OCI-LY3 (cell line): ENCODE data around the gene PLA2G1B.

Source experiments
- H2AFZ ChIP-seq: fragments of 200-600, 300-600 bp; shearing (Covaris generic); 2 replicates; pipeline ENCODE4 v1.6.0; 2014; ENCODE audit warnings: antibody characterized with exemption, low read depth, low read length
- H3K27ac ChIP-seq: fragments of 200-600, 300-600 bp; sonication (generic); 2 replicates; pipeline ENCODE4 v1.5.1; 2014; ENCODE audit warnings: mild to moderate bottlenecking, low read length, moderate library complexity, mixed read lengths
- H3K27me3 ChIP-seq: fragments of 200-600, 300-600 bp; sonication (generic); 2 replicates; pipeline ENCODE4 v1.6.1; 2014; ENCODE audit warnings: low read depth, low read length, mixed read lengths
- H3K36me3 ChIP-seq: fragments of 200-600, 300-600 bp; sonication (generic); replicated peaks from 2 replicates; pipeline ENCODE3; 2014; ENCODE audit warnings: low read depth, low read length, mixed read lengths
- H3K4me1 ChIP-seq: fragments of 300-600, 200-600 bp; sonication (generic); 2 replicates; pipeline ENCODE4 v1.6.1; 2014; ENCODE audit warnings: low read length, mixed read lengths
- H3K4me2 ChIP-seq: fragments of 200-600, 300-600 bp; sonication (generic); 2 replicates; pipeline ENCODE4 v1.6.1; 2014; ENCODE audit warnings: low read length, mixed read lengths
- H3K4me3 ChIP-seq: fragments of 300-600, 200-600 bp; sonication (generic); 2 replicates; pipeline ENCODE4 v1.5.1; 2014; ENCODE audit warnings: antibody characterized with exemption, mild to moderate bottlenecking, low read length, moderate library complexity
- H3K79me2 ChIP-seq: fragments of 300-600, 200-600 bp; shearing (Covaris generic); 2 replicates; pipeline ENCODE4 v1.6.1; 2014; ENCODE audit warnings: mild to moderate bottlenecking, low read length, mixed read lengths
- H3K9ac ChIP-seq: fragments of 300-600, 200-600 bp; shearing (Covaris generic); 2 replicates; pipeline ENCODE4 v1.6.0; 2014; ENCODE audit warnings: mild to moderate bottlenecking, low read length, moderate library complexity
- H3K9me3 ChIP-seq: fragments of 200-600, 300-600 bp; shearing (Covaris generic); 2 replicates; pipeline ENCODE4 v1.6.1; 2014; ENCODE audit warnings: low read length, mixed read lengths; ENCODE audit not compliant: insufficient read depth
- H4K20me1 ChIP-seq: fragments of 200-600, 300-600 bp; sonication (generic); 2 replicates; pipeline ENCODE4 v1.6.1; 2016; ENCODE audit warnings: low read length, mixed read lengths; ENCODE audit not compliant: insufficient read depth
- EZH2phosphoT487 ChIP-seq: fragments of 200-600 bp; shearing (Covaris generic); IDR thresholded peaks from 2 replicates; pipeline ENCODE4 v1.6.1; 2018; ENCODE audit warnings: antibody characterized with exemption, mixed run types, low read depth
- TF ChIP-seq, protein P1 (sequence below): fragments of 200-600, 300-600 bp; sonication (generic); IDR thresholded peaks from 2 replicates; pipeline ENCODE4 v1.5.1; 2014; ENCODE audit warnings: antibody characterized with exemption, low read length, low read depth

The PLA2G1B gene

DNA sequence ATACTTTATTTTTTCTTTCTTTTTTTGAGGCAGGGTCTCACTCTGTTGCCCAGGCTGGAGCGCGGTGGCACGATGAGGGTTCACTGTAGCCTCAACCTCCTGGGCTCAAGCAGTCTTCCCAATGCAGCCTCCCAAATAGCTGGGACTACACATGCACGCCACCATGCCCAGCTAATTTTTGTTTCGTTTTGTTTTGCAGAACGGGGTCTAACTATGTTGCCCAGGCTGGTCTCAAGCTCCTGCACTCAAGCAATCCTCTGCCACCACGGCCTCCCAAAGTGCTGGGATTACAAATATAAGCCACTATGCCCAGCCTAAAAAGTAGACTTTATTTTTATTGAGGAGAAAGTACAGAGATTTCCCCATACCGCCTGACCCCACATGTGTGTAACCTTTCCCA lies 46.1 kb upstream of the PLA2G1B start:
- TF ChIP-seq, protein P1, sequence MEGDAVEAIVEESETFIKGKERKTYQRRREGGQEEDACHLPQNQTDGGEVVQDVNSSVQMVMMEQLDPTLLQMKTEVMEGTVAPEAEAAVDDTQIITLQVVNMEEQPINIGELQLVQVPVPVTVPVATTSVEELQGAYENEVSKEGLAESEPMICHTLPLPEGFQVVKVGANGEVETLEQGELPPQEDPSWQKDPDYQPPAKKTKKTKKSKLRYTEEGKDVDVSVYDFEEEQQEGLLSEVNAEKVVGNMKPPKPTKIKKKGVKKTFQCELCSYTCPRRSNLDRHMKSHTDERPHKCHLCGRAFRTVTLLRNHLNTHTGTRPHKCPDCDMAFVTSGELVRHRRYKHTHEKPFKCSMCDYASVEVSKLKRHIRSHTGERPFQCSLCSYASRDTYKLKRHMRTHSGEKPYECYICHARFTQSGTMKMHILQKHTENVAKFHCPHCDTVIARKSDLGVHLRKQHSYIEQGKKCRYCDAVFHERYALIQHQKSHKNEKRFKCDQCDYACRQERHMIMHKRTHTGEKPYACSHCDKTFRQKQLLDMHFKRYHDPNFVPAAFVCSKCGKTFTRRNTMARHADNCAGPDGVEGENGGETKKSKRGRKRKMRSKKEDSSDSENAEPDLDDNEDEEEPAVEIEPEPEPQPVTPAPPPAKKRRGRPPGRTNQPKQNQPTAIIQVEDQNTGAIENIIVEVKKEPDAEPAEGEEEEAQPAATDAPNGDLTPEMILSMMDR: no peak
- TF ChIP-seq EZH2phosphoT487: no peak
- H3K4me2 ChIP-seq: no peak overlapping the region

DNA sequence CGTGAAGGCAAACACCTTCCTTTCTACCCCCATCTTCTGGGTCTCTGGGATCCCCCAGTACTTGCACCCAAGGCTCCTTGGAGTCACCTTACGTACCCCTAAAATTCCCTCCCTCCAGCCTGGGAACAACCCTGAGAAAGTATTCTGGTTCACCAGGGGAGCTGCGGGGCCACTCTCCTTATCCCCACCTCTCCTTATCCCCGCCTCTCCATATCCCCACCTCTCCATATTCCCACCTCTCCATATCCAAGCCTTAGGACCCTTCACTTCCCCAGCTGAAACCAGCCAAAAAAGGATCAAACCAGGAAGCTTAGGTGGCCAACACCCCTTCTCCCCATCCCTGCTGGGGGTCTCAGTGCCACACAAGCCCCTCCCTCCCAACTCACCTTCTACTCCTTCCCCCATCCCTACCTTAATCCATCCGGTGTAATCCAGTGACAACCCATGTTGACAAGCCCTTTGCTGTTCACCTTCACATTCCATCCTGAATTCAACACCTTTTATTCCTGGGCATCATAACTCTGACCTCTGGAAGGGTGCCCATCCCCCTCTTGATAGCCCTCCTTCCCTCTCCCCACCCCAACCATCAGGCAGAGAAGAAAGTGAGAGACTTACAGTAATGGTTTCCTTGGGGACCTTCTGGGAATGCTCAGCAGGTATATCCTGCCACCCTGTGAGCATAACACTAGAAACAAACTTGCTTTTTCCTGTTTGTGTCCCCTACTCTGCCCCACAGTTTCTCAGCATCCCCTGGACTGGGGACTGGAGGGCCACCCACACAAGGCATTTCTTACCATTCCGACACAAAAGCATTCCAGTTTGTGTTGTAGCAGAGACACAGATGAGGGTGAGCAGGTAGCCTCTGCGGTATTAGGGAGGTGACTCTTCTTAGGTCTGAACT lies 43.0 kb upstream of the PLA2G1B start:
- H3K36me3 ChIP-seq: no peaks in the 10 kb centered on the region
- no peak overlapping the region for H3K4me3 ChIP-seq
- TF ChIP-seq, protein P1: no peak
- no peak for TF ChIP-seq EZH2phosphoT487
- H3K79me2 ChIP-seq: no peaks in the 10 kb centered on the region
- H3K27ac ChIP-seq: no peak overlapping the region
- no peak overlapping the region for H2AFZ ChIP-seq
- H3K27me3 ChIP-seq: peaks cover 23% of the 10 kb centered on the region
- no peak overlapping the region for H3K9ac ChIP-seq
- no peaks in the 10 kb centered on the region for H4K20me1 ChIP-seq
- no peaks in the 10 kb centered on the region for H3K4me1 ChIP-seq
- no peaks in the 10 kb centered on the region for H3K9me3 ChIP-seq
- no peak overlapping the region for H3K4me2 ChIP-seq

More for the DNA sequence above, 46.1 kb upstream of the PLA2G1B start:
- no peak overlapping the region for H2AFZ ChIP-seq
- peaks cover 45% of the 10 kb centered on the region for H3K27me3 ChIP-seq
- H3K79me2 ChIP-seq: no peaks in the 10 kb centered on the region
- no peaks in the 10 kb centered on the region for H3K4me1 ChIP-seq
- H3K9ac ChIP-seq: no peak overlapping the region
- no peaks in the 10 kb centered on the region for H3K9me3 ChIP-seq
- H3K27ac ChIP-seq: no peak overlapping the region
- no peak overlapping the region for H3K4me3 ChIP-seq
- no peaks in the 10 kb centered on the region for H3K36me3 ChIP-seq
- no peaks in the 10 kb centered on the region for H4K20me1 ChIP-seq

DNA sequence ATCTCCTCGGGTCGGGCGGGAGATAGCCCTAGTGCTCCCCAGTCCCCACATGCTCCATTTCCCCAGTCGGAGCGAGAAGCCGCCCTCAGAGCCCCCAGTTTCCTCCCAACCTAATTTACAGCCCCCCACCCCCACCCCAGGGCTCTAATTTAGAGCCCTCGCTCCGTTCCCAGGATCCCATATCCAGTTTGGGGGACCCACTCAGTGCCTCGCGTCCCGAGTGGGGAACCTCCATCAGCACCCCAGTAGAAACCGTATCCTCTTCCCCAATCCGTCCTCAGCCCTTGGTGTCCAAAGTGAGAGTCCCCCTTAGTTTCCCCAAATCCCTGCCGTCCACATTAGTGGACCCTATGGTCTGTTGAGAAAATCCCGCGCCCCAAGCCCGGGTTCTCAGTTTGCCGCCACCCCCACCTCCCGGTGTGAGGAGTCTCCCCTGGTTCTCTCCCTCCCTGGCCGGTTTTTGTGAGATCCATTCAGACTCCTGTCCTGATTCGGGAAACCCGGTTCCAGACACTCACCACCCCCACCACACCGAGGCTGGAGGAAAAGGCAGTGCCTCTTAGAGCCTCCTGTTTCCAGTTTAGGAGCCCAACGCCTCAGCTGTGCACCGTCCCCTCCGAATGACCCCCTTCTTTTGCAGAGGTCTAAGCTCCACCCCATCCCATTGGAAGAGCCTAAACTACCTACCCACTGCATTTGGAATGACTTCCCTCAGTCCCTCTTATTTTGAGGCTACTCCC lies 42.2 kb upstream of the PLA2G1B start:
- no peaks in the 10 kb centered on the region for H3K9me3 ChIP-seq
- no peaks in the 10 kb centered on the region for H3K79me2 ChIP-seq
- H3K36me3 ChIP-seq: no peaks in the 10 kb centered on the region
- no peak overlapping the region for H3K9ac ChIP-seq
- no peak overlapping the region for H3K4me2 ChIP-seq
- H3K27ac ChIP-seq: no peak overlapping the region
- no peaks in the 10 kb centered on the region for H4K20me1 ChIP-seq
- TF ChIP-seq, protein P1: no peak
- no peak for TF ChIP-seq EZH2phosphoT487
- H2AFZ ChIP-seq: no peak overlapping the region
- H3K4me3 ChIP-seq: no peak overlapping the region
- peaks cover 18% of the 10 kb centered on the region for H3K27me3 ChIP-seq
- H3K4me1 ChIP-seq: no peaks in the 10 kb centered on the region
